Measurements from ENCODE around the gene ZNF329. TPM values are rescaled to one million over a fixed set of nuclear protein-coding genes. Genes with fewer than 3 reads are reported as not detected.

ZNF329 gene
- total and polyA plus RNA-seq, 2 of the 13 experiments (the other 11 are each of a cell fraction or from before 2014, with no cell fraction given) = 3.8 to 9.6 TPM

GRCh38 chr19:58182989-58183816 is 32.6 kb upstream of the ZNF329 start, which contains the start of gene ZNF274 (continued):
- no peak for TF ChIP-seq ZNF18 (CRISPR knock-in tag; IDR thresholded peaks at IDR 0.05; ENCODE audit: insufficient replicate concordance)
- no peak for TF ChIP-seq LRRFIP1 (CRISPR knock-in tag; conservative IDR thresholded peaks at IDR 0.05)
- no peak for TF ChIP-seq ZNF530 (CRISPR knock-in tag; IDR thresholded peaks at IDR 0.05; ENCODE audit: low read depth)
- TF ChIP-seq ZNF781 (CRISPR knock-in tag; IDR thresholded peaks at IDR 0.05; ENCODE audit: borderline replicate concordance, not compliant biosample characterization) = no peak
- peak; percentile 72 for TF ChIP-seq ZNF883 (CRISPR knock-in tag; IDR thresholded peaks at IDR 0.05; ENCODE audit: not compliant biosample characterization)
- TF ChIP-seq NFRKB (IDR thresholded peaks at IDR 0.05) = peak; percentile 82
- peak; percentile 85 for TF ChIP-seq TFDP2 (CRISPR knock-in tag; IDR thresholded peaks at IDR 0.05)
- TF ChIP-seq MAF1 (CRISPR knock-in tag; IDR thresholded peaks at IDR 0.05; ENCODE audit: borderline replicate concordance) = no peak
- TF ChIP-seq ZKSCAN5 (CRISPR knock-in tag; IDR thresholded peaks at IDR 0.05) = no peak
- TF ChIP-seq DNMT1 (CRISPR knock-in tag; IDR thresholded peaks at IDR 0.05) = no peak; the same call in 1 of the 2 replicates
- TF ChIP-seq ZGPAT (CRISPR knock-in tag; IDR thresholded peaks at IDR 0.05) = peak; percentile 96
- TF ChIP-seq TRIM24 (CRISPR knock-in tag; IDR thresholded peaks at IDR 0.05) = no peak
- TF ChIP-seq ZNF563 (CRISPR knock-in tag; IDR thresholded peaks at IDR 0.05) = peak; percentile 68; the same call in 1 of the 2 replicates
- TF ChIP-seq ZNF160 (CRISPR knock-in tag; IDR thresholded peaks at IDR 0.05) = peak; percentile 47; the same call in 1 of the 2 replicates
- peak; percentile 71 for TF ChIP-seq GABPA (IDR thresholded peaks at IDR 0.05; ENCODE audit: low read depth, low read length)
- TF ChIP-seq GABPA (CRISPR knock-in tag; IDR thresholded peaks at IDR 0.05; ENCODE audit: low read depth) = peak; percentile 90
- TF ChIP-seq DMTF1 (CRISPR knock-in tag; IDR thresholded peaks at IDR 0.05) = no peak
- TF ChIP-seq NR1H2 (CRISPR knock-in tag; IDR thresholded peaks at IDR 0.05; ENCODE audit: borderline replicate concordance, low read depth) = no peak
- TF ChIP-seq RBFOX2 (IDR thresholded peaks at IDR 0.05; ENCODE audit: low read depth, low read length) = peak; percentile 99
- no peak; the same call in 1 of the 2 replicates for TF ChIP-seq SMAD9 (CRISPR knock-in tag; IDR thresholded peaks at IDR 0.05)
- no peak for TF ChIP-seq RCOR2 (CRISPR knock-in tag; IDR thresholded peaks at IDR 0.05)
